Erythroblast (primary cell): Measurements from ENCODE around the gene CLTRN.

ENCODE experiments used
- GATA1 ChIP-seq: IDR thresholded peaks from 2 replicates; pipeline ENCODE4 v1.6.1; 2011; ENCODE audit warnings: low read depth, mild to moderate bottlenecking, control low read depth, low read length, moderate library complexity
- POLR2A ChIP-seq: IDR thresholded peaks from 2 replicates; pipeline ENCODE4 v1.6.1; 2011; ENCODE audit warnings: mild to moderate bottlenecking, low read length

DNA sequence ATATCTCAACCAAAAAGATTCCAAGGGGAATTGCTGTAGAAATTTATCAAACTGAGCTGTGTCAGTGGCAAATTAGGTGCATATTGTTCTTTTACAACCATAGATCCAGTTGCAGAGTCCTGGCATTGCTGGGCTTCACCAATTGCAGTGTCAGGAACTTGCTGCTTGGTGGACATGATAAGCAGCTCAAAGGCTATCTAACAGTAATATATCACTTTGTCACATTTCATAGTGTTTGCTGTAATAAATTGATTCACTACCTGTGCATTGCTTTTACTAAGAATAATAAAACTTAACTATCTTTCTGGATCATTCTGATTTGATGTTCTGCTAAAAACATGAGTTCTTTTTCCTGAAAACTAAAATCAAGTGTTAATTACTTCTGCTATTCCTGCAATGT is 33.0 kb downstream of the CLTRN start:
- no peak for TF ChIP-seq POLR2A
- TF ChIP-seq GATA1, result no peak
